DOHH2 (cell line): Measurements from ENCODE around the gene CCDC63.

Experiments
- H3F3A ChIP-seq: fragments of 200-600 bp; sonication (generic), shearing (Covaris generic); 2 replicates; pipeline ENCODE4 v1.6.0; 2016; ENCODE audit warnings: antibody characterized with exemption, mild to moderate bottlenecking; ENCODE audit not compliant: control insufficient read depth, insufficient read depth
- H3K27ac ChIP-seq: fragments of 200-600 bp; sonication (generic); 2 replicates; pipeline ENCODE4 v1.5.1; 2014; ENCODE audit warnings: low read depth, mild to moderate bottlenecking, low read length, moderate library complexity
- H3K27me3 ChIP-seq: fragments of 200-600 bp; sonication (generic); 2 replicates; pipeline ENCODE4 v1.6.1; 2014; ENCODE audit warnings: mild to moderate bottlenecking, low read length, mixed read lengths; ENCODE audit not compliant: control insufficient read depth
- H3K36me3 ChIP-seq: fragments of 200-600 bp; sonication (generic); 2 replicates; pipeline ENCODE4 v1.6.1; 2014; ENCODE audit warnings: mild to moderate bottlenecking, low read length, moderate library complexity, mixed read lengths; ENCODE audit not compliant: control insufficient read depth
- H3K4me1 ChIP-seq: fragments of 200-600 bp; sonication (generic); 2 replicates; pipeline ENCODE4 v1.6.1; 2014; ENCODE audit warnings: mild to moderate bottlenecking, low read length, mixed read lengths; ENCODE audit not compliant: control insufficient read depth
- H3K4me2 ChIP-seq: fragments of 200-600 bp; sonication (generic); 2 replicates; pipeline ENCODE4 v1.6.0; 2014; ENCODE audit warnings: mild to moderate bottlenecking, low read length, moderate library complexity
- H3K4me3 ChIP-seq: fragments of 200-600 bp; sonication (generic); 2 replicates; pipeline ENCODE4 v1.5.1; 2014; ENCODE audit warnings: mild to moderate bottlenecking, low read length, mixed read lengths
- H3K79me2 ChIP-seq: fragments of 200-600 bp; sonication (generic); 2 replicates; pipeline ENCODE4 v1.6.1; 2014; ENCODE audit warnings: mild to moderate bottlenecking, low read length, mixed read lengths; ENCODE audit not compliant: control insufficient read depth
- H3K9me2 ChIP-seq: fragments of 200-600 bp; sonication (generic); replicated peaks from 2 replicates; pipeline ENCODE4 v1.6.1; 2014; ENCODE audit warnings: mild to moderate bottlenecking, low read length, mixed read lengths; ENCODE audit not compliant: control insufficient read depth
- H3K9me3 ChIP-seq: fragments of 200-600 bp; sonication (generic); 2 replicates; pipeline ENCODE4 v1.6.1; 2014; ENCODE audit warnings: antibody characterized with exemption, low read length, mixed read lengths; ENCODE audit not compliant: control insufficient read depth, insufficient read depth
- H4K20me1 ChIP-seq: fragments of 200-600 bp; sonication (generic); 2 replicates; pipeline ENCODE4 v1.6.0; 2014; ENCODE audit warnings: low read depth, mild to moderate bottlenecking, antibody characterized with exemption, low read length, moderate library complexity; ENCODE audit not compliant: control insufficient read depth, insufficient read depth
- EZH2phosphoT487 ChIP-seq: fragments of 200-600 bp; sonication (generic); IDR thresholded peaks from 2 replicates; pipeline ENCODE4 v1.6.1; 2017; ENCODE audit warnings: borderline replicate concordance, mild to moderate bottlenecking, antibody characterized with exemption, low read length, moderate library complexity, mixed read lengths
- TF ChIP-seq, protein P1 (sequence below): fragments of 200-600 bp; sonication (generic); IDR thresholded peaks from one replicate; pipeline ENCODE4 v1.5.1; 2014; ENCODE audit warnings: antibody characterized with exemption, mild to moderate bottlenecking, low read depth, low read length; ENCODE audit not compliant: poor library complexity, severe bottlenecking

CCDC63 gene

DNA sequence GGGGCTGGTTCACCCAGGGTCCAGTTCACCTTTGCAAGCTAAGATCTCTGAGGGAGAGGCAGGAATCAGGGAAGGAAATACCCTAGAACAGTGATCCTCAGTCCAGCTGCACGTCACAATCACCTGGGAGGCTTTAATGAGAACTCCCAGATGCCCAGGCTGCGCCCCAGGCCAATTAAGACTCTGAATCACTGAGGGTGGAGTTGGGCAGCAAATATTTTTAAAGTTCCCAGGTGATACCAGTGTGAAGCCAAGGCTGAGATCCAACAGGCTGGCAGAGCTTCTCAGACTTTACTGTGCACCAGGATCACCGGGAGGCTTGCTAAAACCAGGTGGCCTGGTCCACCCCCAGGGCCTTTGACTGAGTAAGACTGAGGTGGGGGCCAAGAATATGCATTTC lies 49.8 kb downstream of the CCDC63 start:
- Histone ChIP-seq H3K4me1 (peaks cover 8% of the 10 kb centered on the region), H3K36me3 (no peaks in the 10 kb centered on the region), H3K9me2 (no peaks in the 10 kb centered on the region), H3F3A (no peaks in the 10 kb centered on the region), H3K27me3 (peaks cover 3% of the 10 kb centered on the region; the same call in 1 of the 2 replicates), H3K27ac (no peak overlapping the region), H3K9me3 (no peaks in the 10 kb centered on the region), H3K79me2 (no peaks in the 10 kb centered on the region), H3K4me2 (no peak overlapping the region), H4K20me1 (no peaks in the 10 kb centered on the region), H3K4me3 (no peak overlapping the region)
- no peak for TF ChIP-seq EZH2phosphoT487
- TF ChIP-seq, protein P1, sequence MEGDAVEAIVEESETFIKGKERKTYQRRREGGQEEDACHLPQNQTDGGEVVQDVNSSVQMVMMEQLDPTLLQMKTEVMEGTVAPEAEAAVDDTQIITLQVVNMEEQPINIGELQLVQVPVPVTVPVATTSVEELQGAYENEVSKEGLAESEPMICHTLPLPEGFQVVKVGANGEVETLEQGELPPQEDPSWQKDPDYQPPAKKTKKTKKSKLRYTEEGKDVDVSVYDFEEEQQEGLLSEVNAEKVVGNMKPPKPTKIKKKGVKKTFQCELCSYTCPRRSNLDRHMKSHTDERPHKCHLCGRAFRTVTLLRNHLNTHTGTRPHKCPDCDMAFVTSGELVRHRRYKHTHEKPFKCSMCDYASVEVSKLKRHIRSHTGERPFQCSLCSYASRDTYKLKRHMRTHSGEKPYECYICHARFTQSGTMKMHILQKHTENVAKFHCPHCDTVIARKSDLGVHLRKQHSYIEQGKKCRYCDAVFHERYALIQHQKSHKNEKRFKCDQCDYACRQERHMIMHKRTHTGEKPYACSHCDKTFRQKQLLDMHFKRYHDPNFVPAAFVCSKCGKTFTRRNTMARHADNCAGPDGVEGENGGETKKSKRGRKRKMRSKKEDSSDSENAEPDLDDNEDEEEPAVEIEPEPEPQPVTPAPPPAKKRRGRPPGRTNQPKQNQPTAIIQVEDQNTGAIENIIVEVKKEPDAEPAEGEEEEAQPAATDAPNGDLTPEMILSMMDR = no peak

DNA sequence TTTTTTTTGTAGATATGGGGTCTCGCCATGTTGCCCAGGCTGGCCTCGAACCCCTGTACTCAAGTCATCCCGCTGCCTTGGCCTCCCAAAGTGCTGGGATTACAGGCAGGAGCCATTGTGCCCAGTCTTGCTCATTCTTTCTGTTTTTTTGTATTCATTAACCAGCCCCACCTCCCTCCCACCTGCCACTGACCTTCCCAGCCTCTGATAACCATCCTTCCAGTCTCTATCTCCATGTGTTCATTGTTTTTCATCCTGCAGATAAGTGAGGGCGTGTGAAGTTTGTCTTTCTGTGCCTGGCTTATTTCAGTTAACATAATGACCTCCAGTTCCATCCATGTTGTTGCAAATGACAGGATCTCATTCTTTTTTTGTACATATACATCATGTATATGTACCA lies 54.6 kb downstream of the CCDC63 start:
- H3K9me2 ChIP-seq = no peaks in the 10 kb centered on the region
- no peak for TF ChIP-seq EZH2phosphoT487
- TF ChIP-seq, protein P1 = no peak
- no peaks in the 10 kb centered on the region for H3K27me3 ChIP-seq
- H3K79me2 ChIP-seq = no peaks in the 10 kb centered on the region
- H3K4me1 ChIP-seq = peaks cover 5% of the 10 kb centered on the region
- H4K20me1 ChIP-seq = no peaks in the 10 kb centered on the region
- no peak overlapping the region for H3K4me2 ChIP-seq
- no peaks in the 10 kb centered on the region for H3K9me3 ChIP-seq
- no peaks in the 10 kb centered on the region for H3K36me3 ChIP-seq
- no peak overlapping the region for H3K27ac ChIP-seq
- H3K4me3 ChIP-seq = no peak overlapping the region
- H3F3A ChIP-seq = peaks cover under 1% of the 10 kb centered on the region; the same call in 1 of the 2 replicates

- H3K36me3 ChIP-seq = no peaks in the 10 kb centered on the region
- no peaks in the 10 kb centered on the region for H3K79me2 ChIP-seq
- H3K9me2 ChIP-seq = no peaks in the 10 kb centered on the region
- H3K4me1 ChIP-seq = peaks cover 12% of the 10 kb centered on the region
- H3K4me3 ChIP-seq = no peak overlapping the region
- H3K27me3 ChIP-seq = no peaks in the 10 kb centered on the region
- H3K9me3 ChIP-seq = no peaks in the 10 kb centered on the region
- TF ChIP-seq, protein P1 = no peak
- TF ChIP-seq EZH2phosphoT487 = no peak
- peaks cover 5% of the 10 kb centered on the region; the same call in 1 of the 2 replicates for H3F3A ChIP-seq
- no peak overlapping the region for H3K27ac ChIP-seq
- no peaks in the 10 kb centered on the region for H4K20me1 ChIP-seq
- H3K4me2 ChIP-seq = no peak overlapping the region
Measured at GRCh38 chr12:110903511-110903910, 56.7 kb downstream of the CCDC63 start.

GRCh38 chr12:110906083-110906482 lies 59.3 kb downstream of the CCDC63 start:
- H3K36me3 ChIP-seq = no peaks in the 10 kb centered on the region
- peak overlapping the region; percentile 41 for H3K4me3 ChIP-seq
- peaks cover 12% of the 10 kb centered on the region for H3K4me1 ChIP-seq
- H3F3A ChIP-seq = peaks cover 5% of the 10 kb centered on the region; the same call in 1 of the 2 replicates
- no peaks in the 10 kb centered on the region for H3K9me3 ChIP-seq
- TF ChIP-seq, protein P1 = peak; percentile 59
- TF ChIP-seq EZH2phosphoT487 = no peak
- H3K9me2 ChIP-seq = no peaks in the 10 kb centered on the region
- H3K79me2 ChIP-seq = no peaks in the 10 kb centered on the region
- H3K4me2 ChIP-seq = peak overlapping the region; percentile 55
- H3K27me3 ChIP-seq = no peaks in the 10 kb centered on the region
- H4K20me1 ChIP-seq = no peaks in the 10 kb centered on the region
- H3K27ac ChIP-seq = peak overlapping the region; percentile 51
